ENCODE results near the gene RAB11FIP2. TPM values are rescaled to one million over a fixed set of nuclear protein-coding genes. Genes with fewer than 3 reads are reported as not detected.

The RAB11FIP2 gene
- total RNA-seq, 2 experiments from 2014 or later = 20.9 to 27.0 TPM

- H3K4me3 ChIP-seq (ENCODE audit: low read depth, low read length, poor library complexity, severe bottlenecking) = no peak overlapping the region
- no peaks in the 10 kb centered on the region for H3K36me3 ChIP-seq (ENCODE audit: insufficient read depth, low read length)
- no peaks in the 10 kb centered on the region for H3K9me2 ChIP-seq (ENCODE audit: insufficient read depth, low read length)
- no peak overlapping the region for H3K4me2 ChIP-seq (ENCODE audit: low read length)
- ChIA-PET POLR2A (no interaction called here), CTCF (ENCODE audit: unreplicated experiment) (no interaction called here)
- no peaks in the 10 kb centered on the region for H3K9me3 ChIP-seq (ENCODE audit: low read length)
- H2AFZ ChIP-seq (ENCODE audit: low read length) = no peak overlapping the region
- no peak for DNase-seq (ENCODE audit: low spot score)
- H3K79me2 ChIP-seq (ENCODE audit: insufficient read depth, low read depth, low read length) = no peaks in the 10 kb centered on the region
- H3K27ac ChIP-seq (ENCODE audit: low read depth, low read length, poor library complexity, severe bottlenecking) = no peak overlapping the region
- TF ChIP-seq EZH2phosphoT487 (IDR thresholded peaks at IDR 0.05; ENCODE audit: borderline replicate concordance, low read depth, low read length) = no peak
- TF ChIP-seq CTCF (conservative IDR thresholded peaks at IDR 0.05; ENCODE audit: low read length) = no peak
- H4K20me1 ChIP-seq (ENCODE audit: insufficient read depth, low read length) = no peaks in the 10 kb centered on the region
- no peaks in the 10 kb centered on the region for H3K4me1 ChIP-seq (ENCODE audit: insufficient read depth, low read length, poor library complexity, severe bottlenecking)
- BruUV-seq (replicated peaks) = no TSS peak
- intact Hi-C loops (cut with micrococcal nuclease; ENCODE audit: unreplicated experiment) = no loop called here
Observed at GRCh38 chr10:118092209-118092608, 45.5 kb upstream of the RAB11FIP2 start.

GRCh38 chr10:118080817-118081216 is 34.1 kb upstream of the RAB11FIP2 start:
- H3K36me3 ChIP-seq (ENCODE audit: insufficient read depth, low read length) = no peaks in the 10 kb centered on the region
- CTCF ChIA-PET (ENCODE audit: unreplicated experiment) = no interaction called here
- no peaks in the 10 kb centered on the region for H3K4me1 ChIP-seq (ENCODE audit: insufficient read depth, low read length, poor library complexity, severe bottlenecking)
- H3K9me3 ChIP-seq (ENCODE audit: low read length) = no peaks in the 10 kb centered on the region
- POLR2A ChIA-PET = interaction anchor here (0.7 to 1.3 kb wide), 4 partner anchors 15 to 74 kb away, joined by 3 to 5 read pairs (median 4); no protein-coding TSS in a partner anchor
- no peak overlapping the region for H3K4me3 ChIP-seq (ENCODE audit: low read depth, low read length, poor library complexity, severe bottlenecking)
- intact Hi-C loops (cut with micrococcal nuclease; ENCODE audit: unreplicated experiment) = no loop called here
- H2AFZ ChIP-seq (ENCODE audit: low read length) = no peak overlapping the region
- no peak overlapping the region for H3K4me2 ChIP-seq (ENCODE audit: low read length)
- TF ChIP-seq CTCF (conservative IDR thresholded peaks at IDR 0.05; ENCODE audit: low read length) (no peak), EZH2phosphoT487 (IDR thresholded peaks at IDR 0.05; ENCODE audit: borderline replicate concordance, low read depth, low read length) (no peak)
- no TSS peak for BruUV-seq (replicated peaks)
- H3K27ac ChIP-seq (ENCODE audit: low read depth, low read length, poor library complexity, severe bottlenecking) = no peak overlapping the region
- H4K20me1 ChIP-seq (ENCODE audit: insufficient read depth, low read length) = no peaks in the 10 kb centered on the region
- no peaks in the 10 kb centered on the region for H3K79me2 ChIP-seq (ENCODE audit: insufficient read depth, low read depth, low read length)
- H3K9me2 ChIP-seq (ENCODE audit: insufficient read depth, low read length) = no peaks in the 10 kb centered on the region
- no peak for DNase-seq (ENCODE audit: low spot score)

GRCh38 chr10:118076705-118077104 is 30.0 kb upstream of the RAB11FIP2 start:
- no peaks in the 10 kb centered on the region for H3K79me2 ChIP-seq (ENCODE audit: insufficient read depth, low read depth, low read length)
- H3K27ac ChIP-seq (ENCODE audit: low read depth, low read length, poor library complexity, severe bottlenecking) = no peak overlapping the region
- H4K20me1 ChIP-seq (ENCODE audit: insufficient read depth, low read length) = no peaks in the 10 kb centered on the region
- H3K36me3 ChIP-seq (ENCODE audit: insufficient read depth, low read length) = no peaks in the 10 kb centered on the region
- no peak for DNase-seq (ENCODE audit: low spot score)
- ChIA-PET POLR2A (interaction anchor here (0.6 to 1.7 kb wide), 2 partner anchors 12 to 51 kb away, joined by 3 to 5 read pairs; no protein-coding TSS in a partner anchor), CTCF (ENCODE audit: unreplicated experiment) (interaction anchor here (1.0 kb wide), 1 partner anchor 13 kb away, joined by 3 read pairs; no protein-coding TSS in a partner anchor)
- H2AFZ ChIP-seq (ENCODE audit: low read length) = no peak overlapping the region
- H3K4me3 ChIP-seq (ENCODE audit: low read depth, low read length, poor library complexity, severe bottlenecking) = no peak overlapping the region
- no peaks in the 10 kb centered on the region; the same call in 1 of the 2 replicates for H3K9me3 ChIP-seq (ENCODE audit: low read length)
- H3K9me2 ChIP-seq (ENCODE audit: insufficient read depth, low read length) = no peaks in the 10 kb centered on the region
- TF ChIP-seq CTCF (conservative IDR thresholded peaks at IDR 0.05; ENCODE audit: low read length) (no peak), EZH2phosphoT487 (IDR thresholded peaks at IDR 0.05; ENCODE audit: borderline replicate concordance, low read depth, low read length) (no peak)
- H3K4me1 ChIP-seq (ENCODE audit: insufficient read depth, low read length, poor library complexity, severe bottlenecking) = no peaks in the 10 kb centered on the region
- BruUV-seq (replicated peaks) = no TSS peak
- intact Hi-C loops (cut with micrococcal nuclease; ENCODE audit: unreplicated experiment) = no loop called here
- no peak overlapping the region for H3K4me2 ChIP-seq (ENCODE audit: low read length)
